ENCODE measurements around the gene CAPN11. TPM values are rescaled to one million over a fixed set of nuclear protein-coding genes. Genes with fewer than 3 reads are reported as not detected.

CAPN11 gene
- total and polyA plus RNA-seq, 9 of the 15 experiments (the other 6 are each of a cell fraction or from before 2014, with no cell fraction given), result 0.03 to 0.61 (median 0.17) TPM; not detected in 1

DNA sequence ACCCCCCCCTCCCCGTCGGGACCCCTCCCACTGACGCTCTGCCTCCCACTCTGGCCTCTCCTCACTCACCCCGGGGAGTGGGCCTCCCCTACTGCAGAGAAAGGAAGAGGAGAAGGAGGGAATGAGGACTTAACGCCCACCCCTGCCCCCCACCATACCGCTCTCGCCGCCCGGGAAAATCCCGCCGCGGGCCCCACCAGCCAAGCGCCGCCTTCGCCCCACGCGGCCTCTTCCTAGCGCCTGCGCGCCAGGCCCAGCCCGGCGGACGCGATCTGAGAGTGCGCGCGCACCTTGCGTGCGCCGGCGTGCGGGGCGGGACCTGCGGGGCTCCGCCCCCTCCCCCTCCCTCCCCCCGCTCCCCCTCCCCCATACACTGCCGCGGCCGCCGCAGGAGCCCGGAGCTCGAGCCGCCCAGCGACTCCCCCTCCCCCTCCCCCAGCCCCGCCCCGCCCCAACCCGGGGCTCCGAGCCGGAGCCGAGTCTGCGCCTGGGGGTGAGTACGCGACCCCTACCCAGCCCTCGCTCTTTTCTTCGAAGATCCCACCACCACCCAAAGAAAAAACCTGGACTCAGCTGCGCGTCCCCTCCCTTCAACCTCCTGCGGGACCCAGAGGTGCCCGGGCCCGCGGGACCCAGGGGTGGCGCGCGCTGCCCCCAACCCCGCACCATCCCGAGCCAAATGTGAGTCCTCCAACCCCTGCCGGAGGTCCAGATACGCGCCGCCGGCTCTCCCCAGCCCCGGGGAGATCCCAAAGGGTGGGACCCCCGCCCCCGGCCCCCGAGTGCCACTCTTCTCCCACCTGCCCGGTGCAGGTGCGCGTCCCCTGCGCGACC lies 31.2 kb upstream of the CAPN11 start, which contains the start of the genes MRPL14 and TMEM63B (continued):
- TF ChIP-seq MBD2 (IDR thresholded peaks at IDR 0.05; ENCODE audit: borderline replicate concordance, low read depth) (0 out of 2 replicates have a peak, but pooled peaks have one; percentile 36), CBX1 (IDR thresholded peaks at IDR 0.05; ENCODE audit: low read depth) (peak; percentile 36; the same call in 1 of the 2 replicates), RNF2 (IDR thresholded peaks at IDR 0.05) (0 out of 2 replicates have a peak, but pooled peaks have one; percentile 4), YY1 (IDR thresholded peaks at IDR 0.05; ENCODE audit: borderline replicate concordance in 1 of 3, control insufficient read depth in 1 of 3, extremely low read depth in 1 of 3, insufficient read depth in 3 of 3, insufficient read length in 1 of 3, insufficient replicate concordance in 2 of 3, low read depth in 1 of 3, low read length in 2 of 3) (peak in 2 of 3 experiments; percentile 19 to 43), TAF15 (IDR thresholded peaks at IDR 0.05; ENCODE audit: low read depth, low read length) (no peak), PHB2 (IDR thresholded peaks at IDR 0.05; ENCODE audit: low read depth) (no peak), USF1 (CRISPR knock-in tag; IDR thresholded peaks at IDR 0.05) (peak; percentile 55), ZBTB5 (IDR thresholded peaks at IDR 0.05) (no peak), POLR2AphosphoS2 (IDR thresholded peaks at IDR 0.05; ENCODE audit: low read length) (no peak), GATAD2A (IDR thresholded peaks at IDR 0.05) (0 out of 2 replicates have a peak, but pooled peaks have one; percentile 10)
- TF ChIP-seq, protein P1, sequence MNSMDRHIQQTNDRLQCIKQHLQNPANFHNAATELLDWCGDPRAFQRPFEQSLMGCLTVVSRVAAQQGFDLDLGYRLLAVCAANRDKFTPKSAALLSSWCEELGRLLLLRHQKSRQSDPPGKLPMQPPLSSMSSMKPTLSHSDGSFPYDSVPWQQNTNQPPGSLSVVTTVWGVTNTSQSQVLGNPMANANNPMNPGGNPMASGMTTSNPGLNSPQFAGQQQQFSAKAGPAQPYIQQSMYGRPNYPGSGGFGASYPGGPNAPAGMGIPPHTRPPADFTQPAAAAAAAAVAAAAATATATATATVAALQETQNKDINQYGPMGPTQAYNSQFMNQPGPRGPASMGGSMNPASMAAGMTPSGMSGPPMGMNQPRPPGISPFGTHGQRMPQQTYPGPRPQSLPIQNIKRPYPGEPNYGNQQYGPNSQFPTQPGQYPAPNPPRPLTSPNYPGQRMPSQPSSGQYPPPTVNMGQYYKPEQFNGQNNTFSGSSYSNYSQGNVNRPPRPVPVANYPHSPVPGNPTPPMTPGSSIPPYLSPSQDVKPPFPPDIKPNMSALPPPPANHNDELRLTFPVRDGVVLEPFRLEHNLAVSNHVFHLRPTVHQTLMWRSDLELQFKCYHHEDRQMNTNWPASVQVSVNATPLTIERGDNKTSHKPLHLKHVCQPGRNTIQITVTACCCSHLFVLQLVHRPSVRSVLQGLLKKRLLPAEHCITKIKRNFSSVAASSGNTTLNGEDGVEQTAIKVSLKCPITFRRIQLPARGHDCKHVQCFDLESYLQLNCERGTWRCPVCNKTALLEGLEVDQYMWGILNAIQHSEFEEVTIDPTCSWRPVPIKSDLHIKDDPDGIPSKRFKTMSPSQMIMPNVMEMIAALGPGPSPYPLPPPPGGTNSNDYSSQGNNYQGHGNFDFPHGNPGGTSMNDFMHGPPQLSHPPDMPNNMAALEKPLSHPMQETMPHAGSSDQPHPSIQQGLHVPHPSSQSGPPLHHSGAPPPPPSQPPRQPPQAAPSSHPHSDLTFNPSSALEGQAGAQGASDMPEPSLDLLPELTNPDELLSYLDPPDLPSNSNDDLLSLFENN (IDR thresholded peaks at IDR 0.05; ENCODE audit: low read depth in 2 of 2, low read length in 2 of 2), result 0 out of 4 replicates have a peak, but pooled peaks of 1 of the 2 experiments have one; percentile 35
- TF ChIP-seq, protein P2, sequence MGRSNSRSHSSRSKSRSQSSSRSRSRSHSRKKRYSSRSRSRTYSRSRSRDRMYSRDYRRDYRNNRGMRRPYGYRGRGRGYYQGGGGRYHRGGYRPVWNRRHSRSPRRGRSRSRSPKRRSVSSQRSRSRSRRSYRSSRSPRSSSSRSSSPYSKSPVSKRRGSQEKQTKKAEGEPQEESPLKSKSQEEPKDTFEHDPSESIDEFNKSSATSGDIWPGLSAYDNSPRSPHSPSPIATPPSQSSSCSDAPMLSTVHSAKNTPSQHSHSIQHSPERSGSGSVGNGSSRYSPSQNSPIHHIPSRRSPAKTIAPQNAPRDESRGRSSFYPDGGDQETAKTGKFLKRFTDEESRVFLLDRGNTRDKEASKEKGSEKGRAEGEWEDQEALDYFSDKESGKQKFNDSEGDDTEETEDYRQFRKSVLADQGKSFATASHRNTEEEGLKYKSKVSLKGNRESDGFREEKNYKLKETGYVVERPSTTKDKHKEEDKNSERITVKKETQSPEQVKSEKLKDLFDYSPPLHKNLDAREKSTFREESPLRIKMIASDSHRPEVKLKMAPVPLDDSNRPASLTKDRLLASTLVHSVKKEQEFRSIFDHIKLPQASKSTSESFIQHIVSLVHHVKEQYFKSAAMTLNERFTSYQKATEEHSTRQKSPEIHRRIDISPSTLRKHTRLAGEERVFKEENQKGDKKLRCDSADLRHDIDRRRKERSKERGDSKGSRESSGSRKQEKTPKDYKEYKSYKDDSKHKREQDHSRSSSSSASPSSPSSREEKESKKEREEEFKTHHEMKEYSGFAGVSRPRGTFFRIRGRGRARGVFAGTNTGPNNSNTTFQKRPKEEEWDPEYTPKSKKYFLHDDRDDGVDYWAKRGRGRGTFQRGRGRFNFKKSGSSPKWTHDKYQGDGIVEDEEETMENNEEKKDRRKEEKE (IDR thresholded peaks at IDR 0.05; ENCODE audit: borderline replicate concordance in 1 of 2, control insufficient read depth in 1 of 2, low read depth in 2 of 2, low read length in 1 of 2), result no peak
- TF ChIP-seq, protein P3, sequence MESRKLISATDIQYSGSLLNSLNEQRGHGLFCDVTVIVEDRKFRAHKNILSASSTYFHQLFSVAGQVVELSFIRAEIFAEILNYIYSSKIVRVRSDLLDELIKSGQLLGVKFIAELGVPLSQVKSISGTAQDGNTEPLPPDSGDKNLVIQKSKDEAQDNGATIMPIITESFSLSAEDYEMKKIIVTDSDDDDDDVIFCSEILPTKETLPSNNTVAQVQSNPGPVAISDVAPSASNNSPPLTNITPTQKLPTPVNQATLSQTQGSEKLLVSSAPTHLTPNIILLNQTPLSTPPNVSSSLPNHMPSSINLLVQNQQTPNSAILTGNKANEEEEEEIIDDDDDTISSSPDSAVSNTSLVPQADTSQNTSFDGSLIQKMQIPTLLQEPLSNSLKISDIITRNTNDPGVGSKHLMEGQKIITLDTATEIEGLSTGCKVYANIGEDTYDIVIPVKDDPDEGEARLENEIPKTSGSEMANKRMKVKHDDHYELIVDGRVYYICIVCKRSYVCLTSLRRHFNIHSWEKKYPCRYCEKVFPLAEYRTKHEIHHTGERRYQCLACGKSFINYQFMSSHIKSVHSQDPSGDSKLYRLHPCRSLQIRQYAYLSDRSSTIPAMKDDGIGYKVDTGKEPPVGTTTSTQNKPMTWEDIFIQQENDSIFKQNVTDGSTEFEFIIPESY (CRISPR knock-in tag; IDR thresholded peaks at IDR 0.05), result peak; percentile 34; the same call in 1 of the 2 replicates

Measured in K562 (cell line).